Endothelial cell of umbilical vein (primary cell): ENCODE measurements around the gene ZNF366. TPM values are rescaled to one million over a fixed set of nuclear protein-coding genes. Genes with fewer than 3 reads are reported as not detected.

ENCODE experiments used
- BruUV-seq: library from RNA; stranded (reverse); fragments of 400-500 nt; replicated peaks from 2 replicates; lab custom pipeline; 2021; lab: Mats Ljungman, UMichigan
- CTCF ChIA-PET: fragments of 300-600, 350-600 bp; sonication (Branson Sonifier 250); formaldehyde crosslinking; loops from one replicate; lab custom pipeline; 2021; ENCODE audit warnings: antibody characterized with exemption, inconsistent platforms; lab: Charles Lee
- POLR2A ChIA-PET: fragments of 300-600, 350-600 bp; sonication (Branson Sonifier 250); formaldehyde crosslinking; loops from one replicate; lab custom pipeline; 2021; ENCODE audit warnings: antibody characterized with exemption, inconsistent platforms; lab: Charles Lee
- DNase-seq: peaks from one replicate; pipeline ENCODE4 v3.0.0-alpha.2; 2011; ENCODE audit warnings: low read depth, low spot score
- FAIRE-seq: peaks from 2 replicates; lab custom pipeline; 2011; peaks lifted over from hg19 to GRCh38; lab: Jason Lieb, UNC
- H2AFZ ChIP-seq: 2 replicates; pipeline ENCODE4 v1.6.0; 2012; ENCODE audit warnings: low read depth, low read length, control low read depth, inconsistent platforms
- H3K27ac ChIP-seq: 2 replicates; pipeline ENCODE4 v1.5.1; 2011; ENCODE audit warnings: low read depth, mild to moderate bottlenecking, control low read depth, low read length, moderate library complexity; ENCODE audit not compliant: insufficient read depth
- H3K27me3 ChIP-seq, 2 experiments: 2 replicates each; pipeline versions ENCODE4 v1.6.0 to v1.6.1; 2011; ENCODE audit warnings: low read length in 2 of 2, mixed read lengths in 1 of 2; ENCODE audit not compliant: control insufficient read depth in 2 of 2, insufficient read depth in 2 of 2
- H3K36me3 ChIP-seq, 2 experiments: 2 replicates in 1 of 2; 3 replicates in 1 of 2; pipeline ENCODE4 v1.5.1; 2011; ENCODE audit warnings: low read length in 2 of 2, mild to moderate bottlenecking in 1 of 2, moderate library complexity in 1 of 2; ENCODE audit not compliant: control insufficient read depth in 2 of 2, insufficient read depth in 2 of 2; ENCODE audit errors: extremely low read depth in 1 of 2
- H3K4me1 ChIP-seq: 3 replicates; pipeline ENCODE4 v1.5.1; 2011; ENCODE audit warnings: mild to moderate bottlenecking, low read length; ENCODE audit not compliant: control insufficient read depth, insufficient read depth; ENCODE audit errors: extremely low read depth
- H3K4me2 ChIP-seq: 2 replicates; pipeline ENCODE4 v1.6.1; 2011; ENCODE audit warnings: low read length, control low read depth, mixed read lengths; ENCODE audit not compliant: insufficient read depth
- H3K4me3 ChIP-seq, 3 experiments: fragments of 200-600 bp in 1 of 3; sonication (generic), shearing (Covaris generic) in 1 of 3; replicated peaks in 1 of 3; 2 replicates each; pipeline ENCODE4 v1.5.1; 2011 to 2016; ENCODE audit warnings: control low read depth in 3 of 3, low read length in 3 of 3, mild to moderate bottlenecking in 2 of 3, inconsistent platforms in 1 of 3, low read depth in 1 of 3, moderate library complexity in 1 of 3; ENCODE audit not compliant: insufficient read depth in 1 of 3
- H3K79me2 ChIP-seq: 2 replicates; pipeline ENCODE4 v1.6.0; 2012; ENCODE audit warnings: low read length, inconsistent platforms; ENCODE audit not compliant: control insufficient read depth, insufficient read depth
- H3K9ac ChIP-seq: replicated peaks from 2 replicates; pipeline ENCODE3; 2011; ENCODE audit warnings: low read length, control low read depth; ENCODE audit not compliant: insufficient read depth; ENCODE audit errors: extremely low read depth
- H3K9me1 ChIP-seq: replicated peaks from 3 replicates; pipeline ENCODE4 v1.6.0; 2011; ENCODE audit warnings: mild to moderate bottlenecking, low read length; ENCODE audit not compliant: control insufficient read depth, insufficient read depth; ENCODE audit errors: extremely low read depth
- H3K9me3 ChIP-seq: replicated peaks from 2 replicates; pipeline ENCODE4 v1.5.1; 2012; ENCODE audit warnings: low read length, inconsistent platforms; ENCODE audit not compliant: control insufficient read depth, insufficient read depth
- H4K20me1 ChIP-seq: replicated peaks from 2 replicates; pipeline ENCODE3; 2011; ENCODE audit warnings: mild to moderate bottlenecking, low read length; ENCODE audit not compliant: control insufficient read depth, insufficient read depth; ENCODE audit errors: extremely low read depth
- EZH2 ChIP-seq: IDR thresholded peaks from 2 replicates; pipeline ENCODE4 v1.6.1; 2012; ENCODE audit warnings: borderline replicate concordance, low read depth, mild to moderate bottlenecking, moderate library complexity, low read length, inconsistent platforms; ENCODE audit not compliant: severe bottlenecking
- FOS ChIP-seq: IDR thresholded peaks from 2 replicates; pipeline ENCODE4 v1.6.1; 2011; ENCODE audit warnings: mild to moderate bottlenecking, low read length, moderate library complexity, borderline replicate concordance; ENCODE audit not compliant: insufficient read depth
- GATA2 ChIP-seq: IDR thresholded peaks from 2 replicates; pipeline ENCODE4 v1.7.0; 2011; ENCODE audit warnings: low read depth, mild to moderate bottlenecking, moderate library complexity, mixed read lengths, low read length; ENCODE audit not compliant: insufficient read length, insufficient read depth
- JUN ChIP-seq: IDR thresholded peaks from 2 replicates; pipeline ENCODE4 v1.6.1; 2011; ENCODE audit warnings: borderline replicate concordance, low read depth; ENCODE audit not compliant: insufficient read length, insufficient read depth
- MYC ChIP-seq: IDR thresholded peaks from one replicate; pipeline ENCODE4 v1.6.1; 2011; ENCODE audit warnings: mild to moderate bottlenecking, low read depth, low read length
- POLR2A ChIP-seq: IDR thresholded peaks from 2 replicates; pipeline ENCODE4 v1.6.1; 2012; ENCODE audit warnings: low read depth, mild to moderate bottlenecking, control low read depth, low read length
- POLR2AphosphoS5 ChIP-seq: IDR thresholded peaks from 2 replicates; pipeline ENCODE4 v1.6.1; 2012; ENCODE audit warnings: low read depth, mild to moderate bottlenecking, control low read depth, low read length, moderate library complexity; ENCODE audit not compliant: insufficient read depth
- dilution Hi-C: fragments of 300-500 bp; cut with MboI; formaldehyde crosslinking; loops from one replicate; pipeline ENCODE4 v1.15.0; 2019; ENCODE audit warnings: low sequenced_read_pairs; ENCODE audit not compliant: extremely low pct_ligation_motif_present
- intact Hi-C: fragments of 100-400 bp; cut with micrococcal nuclease; formaldehyde crosslinking; loops from one replicate; pipeline ENCODE4 v1.10.0; 2022
- polyA plus RNA-seq, 4 experiments: library from polyadenylated mRNA; depleted of rRNA in 3 of 4; stranded (reverse) in 3 of 4; unstranded in 1 of 4; fragments of >200 nt; gene quantifications; 2 replicates each; pipeline versions ENCODE4 v1.2.1 to v1.2.3, GENCODE V29; 2011 to 2012; ENCODE audit warnings: missing spikeins in 1 of 4
- total RNA-seq: library from RNA; stranded (reverse); gene quantifications from 2 replicates; pipeline ENCODE4 v1.2.3, GENCODE V29; 2021
- TF ChIP-seq, protein P1 (sequence below): IDR thresholded peaks from 2 replicates; pipeline ENCODE4 v1.6.1; 2011; ENCODE audit not compliant: insufficient read depth, insufficient read length
- TF ChIP-seq, protein P2 (sequence below), 2 donors: IDR thresholded peaks; 1 replicate in 1 of 2; 2 replicates in 1 of 2; pipeline ENCODE4 v1.5.1; 2011; ENCODE audit warnings: low read length in 2 of 2, mild to moderate bottlenecking in 2 of 2, moderate library complexity in 2 of 2, control low read depth in 1 of 2, inconsistent platforms in 1 of 2, low read depth in 1 of 2; ENCODE audit not compliant: insufficient read depth in 1 of 2; ENCODE audit errors: extremely low read depth in 1 of 2

Gene ZNF366
- total and polyA plus RNA-seq, 2 donors (not counting 3 experiments of a cell fraction or from before 2014, with no cell fraction given), result 1.3 to 4.1 TPM

- H3K27ac ChIP-seq, result no peak overlapping the region
- H3K4me1 ChIP-seq, result peaks cover 38% of the 10 kb centered on the region
- ChIA-PET CTCF (interaction anchor here (1.2 to 1.7 kb wide), 4 partner anchors 9 to 67 kb away, joined by 3 to 6 read pairs (median 5); no protein-coding TSS in a partner anchor), POLR2A (no interaction called here)
- H4K20me1 ChIP-seq, result no peaks in the 10 kb centered on the region
- dilution Hi-C loops, result no loop called here
- TF ChIP-seq POLR2A (no peak), JUN (no peak), MYC (no peak), POLR2AphosphoS5 (no peak), FOS (no peak), GATA2 (no peak), EZH2 (no peak)
- TF ChIP-seq, protein P1, sequence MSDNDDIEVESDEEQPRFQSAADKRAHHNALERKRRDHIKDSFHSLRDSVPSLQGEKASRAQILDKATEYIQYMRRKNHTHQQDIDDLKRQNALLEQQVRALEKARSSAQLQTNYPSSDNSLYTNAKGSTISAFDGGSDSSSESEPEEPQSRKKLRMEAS, result no peak
- TF ChIP-seq, protein P2, sequence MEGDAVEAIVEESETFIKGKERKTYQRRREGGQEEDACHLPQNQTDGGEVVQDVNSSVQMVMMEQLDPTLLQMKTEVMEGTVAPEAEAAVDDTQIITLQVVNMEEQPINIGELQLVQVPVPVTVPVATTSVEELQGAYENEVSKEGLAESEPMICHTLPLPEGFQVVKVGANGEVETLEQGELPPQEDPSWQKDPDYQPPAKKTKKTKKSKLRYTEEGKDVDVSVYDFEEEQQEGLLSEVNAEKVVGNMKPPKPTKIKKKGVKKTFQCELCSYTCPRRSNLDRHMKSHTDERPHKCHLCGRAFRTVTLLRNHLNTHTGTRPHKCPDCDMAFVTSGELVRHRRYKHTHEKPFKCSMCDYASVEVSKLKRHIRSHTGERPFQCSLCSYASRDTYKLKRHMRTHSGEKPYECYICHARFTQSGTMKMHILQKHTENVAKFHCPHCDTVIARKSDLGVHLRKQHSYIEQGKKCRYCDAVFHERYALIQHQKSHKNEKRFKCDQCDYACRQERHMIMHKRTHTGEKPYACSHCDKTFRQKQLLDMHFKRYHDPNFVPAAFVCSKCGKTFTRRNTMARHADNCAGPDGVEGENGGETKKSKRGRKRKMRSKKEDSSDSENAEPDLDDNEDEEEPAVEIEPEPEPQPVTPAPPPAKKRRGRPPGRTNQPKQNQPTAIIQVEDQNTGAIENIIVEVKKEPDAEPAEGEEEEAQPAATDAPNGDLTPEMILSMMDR (IDR thresholded peaks at IDR 0.05; ENCODE audit: extremely low read depth in 1 of 2, insufficient read depth in 1 of 2, low read depth in 1 of 2, low read length in 2 of 2), result no peak
- no peaks in the 10 kb centered on the region for H3K27me3 ChIP-seq
- H3K9me3 ChIP-seq, result no peaks in the 10 kb centered on the region
- H3K4me2 ChIP-seq, result no peak overlapping the region
- no TSS peak for BruUV-seq
- no peaks in the 10 kb centered on the region for H3K9me1 ChIP-seq
- no peak overlapping the region for H3K4me3 ChIP-seq
- FAIRE-seq (no peak), DNase-seq (no peak)
- H2AFZ ChIP-seq, result no peak overlapping the region
- H3K36me3 ChIP-seq, result no peaks in the 10 kb centered on the region
- intact Hi-C loops, result no loop called here
- H3K79me2 ChIP-seq, result no peaks in the 10 kb centered on the region
- no peak overlapping the region for H3K9ac ChIP-seq
Measured at GRCh38 chr5:72456391-72457074, 50.7 kb downstream of the ZNF366 start.
